NCI-H2196 treated with DMSO at 0.1 percent for 48 hours (cell line): ENCODE data around the gene PHTF1.
A peak's percentile ranks its signal among the peaks of the same experiment; 100 is the strongest.
"Not testable (repeated sequence)": the region's sequence is repeated elsewhere in the genome, so short reads cannot be mapped to it uniquely, and the experiment has no call there.

Experiments used
- DNase-seq: peaks from one replicate; lab custom pipeline; 2025; ENCODE audit not compliant: unreplicated experiment; lab: John Stamatoyannopoulos, UW

PHTF1 gene

GRCh38 chr1:113732802-113733201 lies 26.5 kb downstream of the PHTF1 start:
- DNase-seq: no peak

GRCh38 chr1:113721010-113721409 lies 38.3 kb downstream of the PHTF1 start:
- no peak for DNase-seq

- not testable (repeated sequence) for DNase-seq
These were observed 40.7 kb downstream of the PHTF1 start for GRCh38 chr1:113718621-113719020.

- not testable (repeated sequence) for DNase-seq
These were observed 41.8 kb downstream of the PHTF1 start for GRCh38 chr1:113717506-113717905.

- no peak for DNase-seq
These were observed 44.5 kb downstream of the PHTF1 start for GRCh38 chr1:113714606-113715269.

- DNase-seq: no peak
These were observed 57.9 kb downstream of the PHTF1 start for GRCh38 chr1:113701429-113701828.

GRCh38 chr1:113694910-113695309 lies 64.4 kb downstream of the PHTF1 start:
- DNase-seq: no peak

GRCh38 chr1:113692824-113693431 lies 66.4 kb downstream of the PHTF1 start:
- no peak for DNase-seq

- no peak for DNase-seq
These were observed 66.9 kb downstream of the PHTF1 start for GRCh38 chr1:113692342-113692741.

- DNase-seq: no peak
These were observed 68.1 kb downstream of the PHTF1 start for GRCh38 chr1:113691184-113691583.

- DNase-seq: no peak
These were observed 72.2 kb downstream of the PHTF1 start for GRCh38 chr1:113686891-113687618.

GRCh38 chr1:113684153-113684541 lies 75.1 kb downstream of the PHTF1 start:
- DNase-seq: no peak

- no peak for DNase-seq
These were observed 75.7 kb downstream of the PHTF1 start for GRCh38 chr1:113683384-113684152.

- no peak for DNase-seq
These were observed 77.5 kb downstream of the PHTF1 start for GRCh38 chr1:113681596-113682337.

- DNase-seq: no peak
These were observed 81.2 kb downstream of the PHTF1 start for GRCh38 chr1:113678159-113678469.

GRCh38 chr1:113677250-113678158 lies 81.8 kb downstream of the PHTF1 start:
- DNase-seq: peak; percentile 41

- DNase-seq: no peak
These were observed 82.8 kb downstream of the PHTF1 start for GRCh38 chr1:113676524-113676923.

GRCh38 chr1:113675302-113675701 lies 84.0 kb downstream of the PHTF1 start:
- no peak for DNase-seq

- DNase-seq: no peak
These were observed 84.7 kb downstream of the PHTF1 start for GRCh38 chr1:113674591-113674990.

- no peak for DNase-seq
These were observed 86.8 kb downstream of the PHTF1 start for GRCh38 chr1:113672491-113672890.
